GM21515 (cell line): ENCODE results near the gene OR52E2.

Experiments used
- ATAC-seq: cut with Tn5 transposase; IDR thresholded peaks from one replicate; pipeline ENCODE4 v1.9.1; 2021; ENCODE audit not compliant: unreplicated experiment

OR52E2 gene

GRCh38 chr11:5013012-5013411, 46.4 kb downstream of the OR52E2 start:
- no peak for ATAC-seq

GRCh38 chr11:5011254-5011653, 48.2 kb downstream of the OR52E2 start:
- ATAC-seq = no peak
